Tibial nerve (tissue), 4 donors: Measurements from ENCODE around the gene KCNH1. TPM values are rescaled to one million over a fixed set of nuclear protein-coding genes. Genes with fewer than 3 reads are reported as not detected.

Experiments used
- DNase-seq, 2 donors: peaks; one replicate each; pipeline ENCODE4 v3.0.0-alpha.2; 2019; ENCODE audit warnings: low spot score in 2 of 2
- H3K27ac ChIP-seq, 4 donors: fragments of 200-600 bp; sonication (generic) in 3 of 4; one replicate each; pipeline ENCODE4 v1.5.1; 2017 to 2019; ENCODE audit warnings: mild to moderate bottlenecking in 1 of 4
- H3K27me3 ChIP-seq, 2 donors: fragments of 200-600 bp; sonication (generic) in 1 of 2; one replicate each; pipeline versions ENCODE4 v1.5.1 to v1.6.0; 2017 to 2019
- H3K36me3 ChIP-seq, 3 donors: fragments of 200-600 bp; sonication (generic); one replicate each; pipeline ENCODE4 v1.5.1; 2018 to 2019
- H3K4me1 ChIP-seq, 4 donors: fragments of 200-600 bp; sonication (generic) in 3 of 4; one replicate each; pipeline ENCODE4 v1.5.1; 2017 to 2019
- H3K4me3 ChIP-seq, 4 donors: fragments of 200-600 bp; sonication (generic) in 3 of 4; one replicate each; pipeline ENCODE4 v1.5.1; 2017 to 2019; ENCODE audit warnings: mild to moderate bottlenecking in 1 of 4, moderate library complexity in 1 of 4
- H3K9me3 ChIP-seq, 4 donors: fragments of 200-600 bp; sonication (generic) in 3 of 4; one replicate each; pipeline ENCODE4 v1.5.1; 2017 to 2019
- CTCF ChIP-seq, 5 experiments: fragments of 200-600 bp in 3 of 5; fragments of 450-650 bp in 2 of 5; sonication (generic) in 3 of 5; IDR thresholded peaks; one replicate each; pipeline ENCODE4 v1.5.1; 2016 to 2019; ENCODE audit warnings: antibody characterized with exemption in 5 of 5, mild to moderate bottlenecking in 3 of 5, moderate library complexity in 2 of 5
- EP300 ChIP-seq, 2 donors: sonication (generic); formaldehyde crosslinking; IDR thresholded peaks; one replicate each; pipeline ENCODE4 v1.6.1; 2017; ENCODE audit warnings: antibody characterized with exemption in 2 of 2, mild to moderate bottlenecking in 1 of 2
- POLR2A ChIP-seq, 2 donors: fragments of 450-650 bp; IDR thresholded peaks; one replicate each; pipeline ENCODE4 v1.6.1; 2017; ENCODE audit warnings: antibody characterized with exemption in 2 of 2, mild to moderate bottlenecking in 2 of 2, moderate library complexity in 2 of 2
- WGBS, 2 donors: methylation state at CpG; one replicate each; pipeline ENCODE4 v1.1.5; 2018; 5-methylcytosine and 5-hydroxymethylcytosine counted together
- total RNA-seq, 4 donors: library from RNA; depleted of rRNA; stranded (reverse); fragments of >200 nt; gene quantifications; one replicate each; pipeline ENCODE4 v1.1.0, GENCODE V29; 2016

KCNH1 gene
- total RNA-seq, 4 donors from 2014 or later, result 1.9 to 10.0 (median 3.6) TPM

DNA sequence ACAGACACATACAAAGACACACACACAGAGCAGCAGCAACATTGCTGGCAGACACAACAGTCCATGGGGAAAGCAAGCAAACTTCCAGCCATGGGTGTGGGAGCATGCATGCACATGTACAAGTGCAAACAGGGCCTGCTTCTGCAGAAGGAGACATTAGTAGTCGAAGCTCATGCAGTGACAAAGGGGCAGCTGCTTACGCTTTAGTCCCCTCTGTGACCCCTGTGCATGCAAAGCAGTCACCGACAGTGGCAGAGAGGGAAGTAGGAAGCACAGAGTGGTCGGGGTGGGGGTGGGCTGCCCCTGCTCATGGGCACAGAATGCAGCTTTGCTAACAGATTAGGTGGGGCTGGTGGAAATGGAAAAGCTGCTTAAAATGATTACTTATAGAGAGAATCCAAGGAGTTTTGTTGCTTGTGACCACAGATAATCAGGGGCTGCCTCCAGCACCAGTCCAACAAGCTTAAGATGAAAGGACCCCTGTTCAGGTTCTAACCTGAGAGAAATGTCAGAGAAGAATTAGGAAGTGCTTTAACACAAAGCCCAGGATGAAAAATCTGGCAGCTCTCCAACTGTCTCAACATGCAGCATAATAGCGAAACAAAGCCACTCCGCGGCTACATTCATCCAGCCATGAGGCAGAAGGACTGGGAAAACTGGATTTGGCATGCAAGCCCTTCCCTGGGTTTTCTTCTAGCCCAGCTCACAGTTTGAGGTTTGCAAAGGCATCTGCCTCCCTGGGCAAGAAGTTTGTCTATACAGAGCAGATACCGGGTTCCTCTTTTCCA lies 378.9 kb downstream of the KCNH1 start:
- Histone ChIP-seq H3K27ac (no peak overlapping the region), H3K9me3 (peaks cover 0 to 14% (median 0%) of the 10 kb centered on the region in 4 donors), H3K4me1 (no peaks in the 10 kb centered on the region), H3K36me3 (no peaks in the 10 kb centered on the region), H3K4me3 (no peak overlapping the region), H3K27me3 (no peaks in the 10 kb centered on the region)
- no peak for DNase-seq
- 38% methylated on average over 8 of the region's 8 CpGs for WGBS, 2 donors
- TF ChIP-seq CTCF (IDR thresholded peaks at IDR 0.05) (no peak), POLR2A (IDR thresholded peaks at IDR 0.05) (no peak), EP300 (IDR thresholded peaks at IDR 0.05) (no peak)

DNA sequence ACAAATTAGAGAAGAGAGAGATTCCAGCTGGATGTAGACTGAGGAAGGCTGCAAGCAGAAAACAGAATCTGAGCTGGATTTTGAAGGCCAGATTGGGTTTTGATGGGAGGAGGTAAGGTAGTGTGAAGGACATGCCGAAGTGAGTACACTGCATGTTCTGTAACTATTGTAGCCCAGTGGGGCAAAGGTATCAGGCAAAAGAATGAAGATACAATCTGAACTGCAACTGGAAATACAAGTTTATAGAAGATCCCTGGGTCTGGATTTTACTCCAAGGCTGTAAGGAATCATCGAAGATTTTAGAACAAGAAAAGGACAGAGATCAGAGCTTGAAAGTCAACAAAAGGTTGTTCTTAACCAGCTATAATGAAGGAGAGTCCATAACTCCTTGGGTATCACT lies 382.0 kb downstream of the KCNH1 start:
- H3K9me3 ChIP-seq, result no peaks in the 10 kb centered on the region
- H3K4me1 ChIP-seq, result no peaks in the 10 kb centered on the region
- H3K27ac ChIP-seq, result no peak overlapping the region
- no peak overlapping the region for H3K4me3 ChIP-seq
- H3K36me3 ChIP-seq, result no peaks in the 10 kb centered on the region
- DNase-seq, result no peak
- no peaks in the 10 kb centered on the region for H3K27me3 ChIP-seq
- no peak for TF ChIP-seq POLR2A (IDR thresholded peaks at IDR 0.05)
- no peak for TF ChIP-seq CTCF (IDR thresholded peaks at IDR 0.05)
- TF ChIP-seq EP300 (IDR thresholded peaks at IDR 0.05), result no peak
- WGBS, 2 donors, result 89 to 93% methylated on average over 2 of the region's 2 CpGs

GRCh38 chr1:210750468-210750867 lies 383.5 kb downstream of the KCNH1 start:
- no peak overlapping the region for H3K4me3 ChIP-seq
- H3K9me3 ChIP-seq, result no peaks in the 10 kb centered on the region
- H3K36me3 ChIP-seq, result no peaks in the 10 kb centered on the region
- no peaks in the 10 kb centered on the region for H3K4me1 ChIP-seq
- H3K27ac ChIP-seq, result no peak overlapping the region
- H3K27me3 ChIP-seq, result no peaks in the 10 kb centered on the region
- TF ChIP-seq POLR2A (IDR thresholded peaks at IDR 0.05), result no peak
- no peak for TF ChIP-seq EP300 (IDR thresholded peaks at IDR 0.05)
- no peak for TF ChIP-seq CTCF (IDR thresholded peaks at IDR 0.05)
- 94 to 95% methylated on average over 1 of the region's 1 CpG for WGBS, 2 donors
- no peak for DNase-seq

GRCh38 chr1:210748796-210749195 lies 385.2 kb downstream of the KCNH1 start:
- Histone ChIP-seq H3K4me3 (no peak overlapping the region), H3K9me3 (no peaks in the 10 kb centered on the region), H3K27me3 (no peaks in the 10 kb centered on the region), H3K4me1 (no peaks in the 10 kb centered on the region), H3K27ac (no peak overlapping the region), H3K36me3 (no peaks in the 10 kb centered on the region)
- WGBS, 2 donors, result 78 to 83% methylated on average over 3 of the region's 3 CpGs
- TF ChIP-seq CTCF (IDR thresholded peaks at IDR 0.05) (no peak), EP300 (IDR thresholded peaks at IDR 0.05) (no peak), POLR2A (IDR thresholded peaks at IDR 0.05) (no peak)
- no peak for DNase-seq

GRCh38 chr1:210747890-210748289 lies 386.1 kb downstream of the KCNH1 start:
- Histone ChIP-seq H3K4me3 (no peak overlapping the region), H3K36me3 (no peaks in the 10 kb centered on the region), H3K4me1 (no peaks in the 10 kb centered on the region), H3K27ac (no peak overlapping the region), H3K9me3 (no peaks in the 10 kb centered on the region), H3K27me3 (no peaks in the 10 kb centered on the region)
- WGBS, 2 donors, result 72 to 82% methylated on average over 6 of the region's 6 CpGs
- no peak for TF ChIP-seq POLR2A (IDR thresholded peaks at IDR 0.05)
- TF ChIP-seq EP300 (IDR thresholded peaks at IDR 0.05), result no peak
- no peak for TF ChIP-seq CTCF (IDR thresholded peaks at IDR 0.05)
- no peak for DNase-seq
